Neural cell (in vitro differentiated cells): ENCODE data around the gene PTPRN2. TPM values are rescaled to one million over a fixed set of nuclear protein-coding genes. Genes with fewer than 3 reads are reported as not detected.

Experiments used
- H2AFZ ChIP-seq: fragments of 200-600, 300-800 bp; sonication (generic), shearing (Covaris generic); 2 replicates; pipeline ENCODE4 v1.6.0; 2014; ENCODE audit warnings: low read depth, mild to moderate bottlenecking, antibody characterized with exemption, low read length, moderate library complexity
- H3F3A ChIP-seq: fragments of 200-600 bp; shearing (Covaris generic); 2 replicates; pipeline ENCODE4 v1.6.1; 2016; ENCODE audit warnings: mild to moderate bottlenecking, moderate library complexity, mixed read lengths, antibody characterized with exemption, low read length; ENCODE audit not compliant: insufficient read depth, poor library complexity, severe bottlenecking
- H3K27ac ChIP-seq: fragments of 200-600, 300-800 bp; sonication (generic), shearing (Covaris generic); 2 replicates; pipeline ENCODE4 v1.5.1; 2014; ENCODE audit warnings: mild to moderate bottlenecking, low read length, moderate library complexity
- H3K27me3 ChIP-seq: fragments of 300-800, 200-600 bp; sonication (generic), shearing (Covaris generic); 2 replicates; pipeline ENCODE4 v1.6.0; 2014; ENCODE audit warnings: mild to moderate bottlenecking, low read depth, low read length, moderate library complexity; ENCODE audit not compliant: insufficient read depth
- H3K36me3 ChIP-seq: fragments of 300-800, 200-600 bp; sonication (generic), shearing (Covaris generic); 2 replicates; pipeline ENCODE4 v1.5.1; 2014; ENCODE audit warnings: mild to moderate bottlenecking, antibody characterized with exemption, low read length, moderate library complexity; ENCODE audit not compliant: insufficient read depth
- H3K4me2 ChIP-seq: fragments of 300-800, 200-600 bp; sonication (generic), shearing (Covaris generic); 2 replicates; pipeline ENCODE4 v1.6.0; 2014; ENCODE audit warnings: mild to moderate bottlenecking, low read length
- H3K4me3 ChIP-seq: fragments of 300-800, 200-600 bp; sonication (generic), shearing (Covaris generic); 2 replicates; pipeline ENCODE4 v1.5.1; 2014; ENCODE audit warnings: mild to moderate bottlenecking, low read length, moderate library complexity
- H3K79me2 ChIP-seq: fragments of 200-600 bp; shearing (Covaris generic); replicated peaks from 2 replicates; pipeline ENCODE4 v1.6.0; 2014; ENCODE audit warnings: mild to moderate bottlenecking, low read length, moderate library complexity; ENCODE audit not compliant: insufficient read depth
- H3K9ac ChIP-seq: fragments of 300-800, 200-600 bp; sonication (generic), shearing (Covaris generic); 2 replicates; pipeline ENCODE4 v1.6.1; 2016; ENCODE audit warnings: mild to moderate bottlenecking, low read length, mixed read lengths
- H3K9me2 ChIP-seq: fragments of 200-600 bp; shearing (Covaris generic); 2 replicates; pipeline ENCODE4 v1.6.1; 2016; ENCODE audit warnings: mild to moderate bottlenecking, low read length, mixed read lengths; ENCODE audit not compliant: insufficient read depth
- H3K9me3 ChIP-seq: fragments of 200-600, 300-800 bp; sonication (generic), shearing (Covaris generic); 2 replicates; pipeline ENCODE4 v1.6.1; 2016; ENCODE audit warnings: mild to moderate bottlenecking, mixed run types, low read length, moderate library complexity, mixed read lengths
- H4K20me1 ChIP-seq: fragments of 200-600 bp; shearing (Covaris generic); 2 replicates; pipeline ENCODE4 v1.6.1; 2016; ENCODE audit warnings: mild to moderate bottlenecking, mixed run types; ENCODE audit not compliant: insufficient read depth
- EP300 ChIP-seq: fragments of 450-650 bp; conservative IDR thresholded peaks from 2 replicates; pipeline ENCODE4 v1.6.1; 2014; ENCODE audit warnings: antibody characterized with exemption, mild to moderate bottlenecking, moderate library complexity; ENCODE audit not compliant: poor library complexity, severe bottlenecking
- EZH2 ChIP-seq: fragments of 200-600, 300-800 bp; shearing (Covaris generic), sonication (generic); IDR thresholded peaks from 2 replicates; pipeline ENCODE4 v1.6.1; 2014; ENCODE audit warnings: antibody characterized with exemption, low read length, borderline replicate concordance, mild to moderate bottlenecking; ENCODE audit not compliant: insufficient read depth, poor library complexity, severe bottlenecking
- MXI1 ChIP-seq: fragments of 450-650 bp; conservative IDR thresholded peaks from 2 replicates; pipeline ENCODE4 v1.6.1; 2014; ENCODE audit warnings: antibody characterized with exemption, mild to moderate bottlenecking; ENCODE audit not compliant: poor library complexity, severe bottlenecking
- POLR2AphosphoS5 ChIP-seq: IDR thresholded peaks from 2 replicates; pipeline ENCODE4 v1.6.1; 2012
- RAD21 ChIP-seq: fragments of 450-650 bp; conservative IDR thresholded peaks from 2 replicates; pipeline ENCODE4 v1.6.1; 2014; ENCODE audit warnings: antibody characterized with exemption, mild to moderate bottlenecking, moderate library complexity
- SMC3 ChIP-seq: fragments of 450-650 bp; conservative IDR thresholded peaks from 2 replicates; pipeline ENCODE4 v1.6.1; 2014; ENCODE audit warnings: antibody characterized with exemption, mild to moderate bottlenecking, moderate library complexity; ENCODE audit not compliant: poor library complexity
- TAF1 ChIP-seq: IDR thresholded peaks from 2 replicates; pipeline ENCODE4 v1.6.1; 2012; ENCODE audit warnings: low read depth
- polyA plus RNA-seq: library from polyadenylated mRNA; depleted of rRNA; stranded (reverse); fragments of >200 nt; gene quantifications from 2 replicates; pipeline ENCODE4 v1.2.3, GENCODE V29; 2014
- TF ChIP-seq, protein P1 (sequence below): IDR thresholded peaks from 2 replicates; pipeline ENCODE4 v1.6.1; 2012; ENCODE audit warnings: borderline replicate concordance
- TF ChIP-seq, protein P2 (sequence below): fragments of 450-650 bp; IDR thresholded peaks from 2 replicates; pipeline ENCODE4 v1.5.1; 2014; ENCODE audit warnings: antibody characterized with exemption, mild to moderate bottlenecking, moderate library complexity; ENCODE audit not compliant: poor library complexity, severe bottlenecking

Gene PTPRN2
- polyA plus RNA-seq, 1 donor from 2014 or later = 31.0 TPM

DNA sequence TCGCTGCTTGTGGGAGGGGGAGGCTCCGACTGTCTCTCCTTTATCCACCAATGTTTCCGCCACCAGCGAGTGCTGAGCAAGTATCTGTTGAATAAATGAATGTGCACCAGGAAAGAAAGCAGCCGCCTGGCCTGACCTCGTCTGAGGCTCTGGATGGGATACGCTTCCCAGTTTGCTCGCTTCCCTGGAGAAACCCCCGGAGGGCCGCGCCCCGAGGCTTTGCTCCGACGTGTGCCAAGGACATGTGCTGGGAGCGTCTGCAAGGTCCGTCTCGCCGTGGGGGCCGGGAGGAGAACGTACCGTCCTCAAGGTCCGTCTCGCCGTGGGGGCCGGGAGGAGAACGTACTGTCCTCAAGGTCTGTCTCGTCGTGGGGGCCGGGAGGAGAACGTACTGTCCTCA lies 714.4 kb downstream of the PTPRN2 start:
- TF ChIP-seq, protein P1, sequence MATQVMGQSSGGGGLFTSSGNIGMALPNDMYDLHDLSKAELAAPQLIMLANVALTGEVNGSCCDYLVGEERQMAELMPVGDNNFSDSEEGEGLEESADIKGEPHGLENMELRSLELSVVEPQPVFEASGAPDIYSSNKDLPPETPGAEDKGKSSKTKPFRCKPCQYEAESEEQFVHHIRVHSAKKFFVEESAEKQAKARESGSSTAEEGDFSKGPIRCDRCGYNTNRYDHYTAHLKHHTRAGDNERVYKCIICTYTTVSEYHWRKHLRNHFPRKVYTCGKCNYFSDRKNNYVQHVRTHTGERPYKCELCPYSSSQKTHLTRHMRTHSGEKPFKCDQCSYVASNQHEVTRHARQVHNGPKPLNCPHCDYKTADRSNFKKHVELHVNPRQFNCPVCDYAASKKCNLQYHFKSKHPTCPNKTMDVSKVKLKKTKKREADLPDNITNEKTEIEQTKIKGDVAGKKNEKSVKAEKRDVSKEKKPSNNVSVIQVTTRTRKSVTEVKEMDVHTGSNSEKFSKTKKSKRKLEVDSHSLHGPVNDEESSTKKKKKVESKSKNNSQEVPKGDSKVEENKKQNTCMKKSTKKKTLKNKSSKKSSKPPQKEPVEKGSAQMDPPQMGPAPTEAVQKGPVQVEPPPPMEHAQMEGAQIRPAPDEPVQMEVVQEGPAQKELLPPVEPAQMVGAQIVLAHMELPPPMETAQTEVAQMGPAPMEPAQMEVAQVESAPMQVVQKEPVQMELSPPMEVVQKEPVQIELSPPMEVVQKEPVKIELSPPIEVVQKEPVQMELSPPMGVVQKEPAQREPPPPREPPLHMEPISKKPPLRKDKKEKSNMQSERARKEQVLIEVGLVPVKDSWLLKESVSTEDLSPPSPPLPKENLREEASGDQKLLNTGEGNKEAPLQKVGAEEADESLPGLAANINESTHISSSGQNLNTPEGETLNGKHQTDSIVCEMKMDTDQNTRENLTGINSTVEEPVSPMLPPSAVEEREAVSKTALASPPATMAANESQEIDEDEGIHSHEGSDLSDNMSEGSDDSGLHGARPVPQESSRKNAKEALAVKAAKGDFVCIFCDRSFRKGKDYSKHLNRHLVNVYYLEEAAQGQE = no peak
- TF ChIP-seq SMC3 = no peak
- no peak for TF ChIP-seq EP300
- TF ChIP-seq, protein P2, sequence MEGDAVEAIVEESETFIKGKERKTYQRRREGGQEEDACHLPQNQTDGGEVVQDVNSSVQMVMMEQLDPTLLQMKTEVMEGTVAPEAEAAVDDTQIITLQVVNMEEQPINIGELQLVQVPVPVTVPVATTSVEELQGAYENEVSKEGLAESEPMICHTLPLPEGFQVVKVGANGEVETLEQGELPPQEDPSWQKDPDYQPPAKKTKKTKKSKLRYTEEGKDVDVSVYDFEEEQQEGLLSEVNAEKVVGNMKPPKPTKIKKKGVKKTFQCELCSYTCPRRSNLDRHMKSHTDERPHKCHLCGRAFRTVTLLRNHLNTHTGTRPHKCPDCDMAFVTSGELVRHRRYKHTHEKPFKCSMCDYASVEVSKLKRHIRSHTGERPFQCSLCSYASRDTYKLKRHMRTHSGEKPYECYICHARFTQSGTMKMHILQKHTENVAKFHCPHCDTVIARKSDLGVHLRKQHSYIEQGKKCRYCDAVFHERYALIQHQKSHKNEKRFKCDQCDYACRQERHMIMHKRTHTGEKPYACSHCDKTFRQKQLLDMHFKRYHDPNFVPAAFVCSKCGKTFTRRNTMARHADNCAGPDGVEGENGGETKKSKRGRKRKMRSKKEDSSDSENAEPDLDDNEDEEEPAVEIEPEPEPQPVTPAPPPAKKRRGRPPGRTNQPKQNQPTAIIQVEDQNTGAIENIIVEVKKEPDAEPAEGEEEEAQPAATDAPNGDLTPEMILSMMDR = no peak
- TF ChIP-seq RAD21 = no peak
- no peak for TF ChIP-seq TAF1
- no peak for TF ChIP-seq MXI1
- TF ChIP-seq POLR2AphosphoS5 = no peak
- no peak for TF ChIP-seq EZH2
- Histone ChIP-seq H2AFZ (no peak overlapping the region), H3K27me3 (no peaks in the 10 kb centered on the region), H3F3A (no peaks in the 10 kb centered on the region), H3K4me2 (no peak overlapping the region), H3K9me3 (peaks cover 4% of the 10 kb centered on the region), H3K9me2 (no peaks in the 10 kb centered on the region), H3K36me3 (no peaks in the 10 kb centered on the region), H3K9ac (no peak overlapping the region), H4K20me1 (no peaks in the 10 kb centered on the region), H3K4me3 (no peak overlapping the region), H3K79me2 (no peaks in the 10 kb centered on the region), H3K27ac (no peak overlapping the region)

DNA sequence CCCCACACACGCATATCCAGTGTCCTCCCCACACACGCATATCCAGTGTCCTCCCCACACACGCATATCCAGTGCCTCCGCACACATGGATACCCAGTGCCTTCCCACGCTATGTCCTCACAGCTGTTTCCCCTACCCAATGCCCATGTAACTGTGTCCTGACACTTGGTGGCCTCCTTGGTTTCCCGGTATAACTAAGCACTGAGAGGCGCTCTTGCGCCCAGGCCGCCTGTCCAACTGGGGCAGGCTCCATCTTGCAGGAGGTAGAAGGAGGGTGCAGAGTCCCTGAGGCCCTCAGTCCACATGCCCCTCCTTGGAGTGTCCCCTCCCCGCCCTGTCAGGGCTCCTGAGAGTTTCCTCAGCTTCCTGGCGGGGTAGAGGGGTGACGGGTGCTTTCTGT lies 715.2 kb downstream of the PTPRN2 start:
- H3K27me3 ChIP-seq = no peaks in the 10 kb centered on the region
- no peak overlapping the region for H3K9ac ChIP-seq
- no peaks in the 10 kb centered on the region for H3F3A ChIP-seq
- no peak overlapping the region for H3K4me2 ChIP-seq
- peaks cover 8% of the 10 kb centered on the region for H3K9me3 ChIP-seq
- H3K36me3 ChIP-seq = no peaks in the 10 kb centered on the region
- no peak overlapping the region for H3K27ac ChIP-seq
- H3K9me2 ChIP-seq = no peaks in the 10 kb centered on the region
- TF ChIP-seq POLR2AphosphoS5 (no peak), SMC3 (no peak), TAF1 (no peak), MXI1 (no peak), EZH2 (no peak), RAD21 (no peak), EP300 (no peak)
- TF ChIP-seq, protein P2 = no peak
- TF ChIP-seq, protein P1 = no peak
- no peak overlapping the region for H3K4me3 ChIP-seq
- no peak overlapping the region for H2AFZ ChIP-seq
- H4K20me1 ChIP-seq = no peaks in the 10 kb centered on the region
- H3K79me2 ChIP-seq = no peaks in the 10 kb centered on the region
